ENCODE measurements around the gene MAN2B2. TPM values are rescaled to one million over a fixed set of nuclear protein-coding genes. Genes with fewer than 3 reads are reported as not detected.

MAN2B2 gene
- total RNA-seq, 1 donor from 2014 or later = 17.7 TPM

GRCh38 chr4:6608758-6609414 is 33.9 kb downstream of the MAN2B2 start:
- peak; percentile 75 for ATAC-seq

GRCh38 chr4:6609415-6610079 is 34.6 kb downstream of the MAN2B2 start:
- no peak for DNase-seq
- intact Hi-C loops (cut with micrococcal nuclease) = no loop called here
- peak; percentile 11 for ATAC-seq

More at GRCh38 chr4:6608758-6609414, 33.9 kb downstream of the MAN2B2 start:
- peak; percentile 44 for DNase-seq
- intact Hi-C loops (cut with micrococcal nuclease) = no loop called here

GRCh38 chr4:6610856-6611430 is 36.0 kb downstream of the MAN2B2 start:
- intact Hi-C loops (cut with micrococcal nuclease) = no loop called here
- DNase-seq = no peak
- ATAC-seq = no peak

- DNase-seq = no peak
- intact Hi-C loops (cut with micrococcal nuclease) = no loop called here
- no peak for ATAC-seq
Observed at GRCh38 chr4:6612961-6613675, 38.1 kb downstream of the MAN2B2 start.

GRCh38 chr4:6613676-6614651 is 39.0 kb downstream of the MAN2B2 start:
- DNase-seq (no peak), ATAC-seq (no peak)
- intact Hi-C loops (cut with micrococcal nuclease) = no loop called here

- ATAC-seq (no peak), DNase-seq (no peak)
- intact Hi-C loops (cut with micrococcal nuclease) = no loop called here
Observed at GRCh38 chr4:6614701-6615230, 39.8 kb downstream of the MAN2B2 start.

GRCh38 chr4:6616087-6616995 is 41.4 kb downstream of the MAN2B2 start:
- DNase-seq (no peak), ATAC-seq (no peak)
- intact Hi-C loops (cut with micrococcal nuclease) = no loop called here

- ATAC-seq (no peak), DNase-seq (no peak)
- intact Hi-C loops (cut with micrococcal nuclease) = no loop called here
Observed at GRCh38 chr4:6617246-6617645, 42.3 kb downstream of the MAN2B2 start.

GRCh38 chr4:6618386-6619115 is 43.6 kb downstream of the MAN2B2 start:
- no peak for DNase-seq
- ATAC-seq = no peak
- intact Hi-C loops (cut with micrococcal nuclease) = no loop called here

GRCh38 chr4:6619116-6619465 is 44.1 kb downstream of the MAN2B2 start:
- intact Hi-C loops (cut with micrococcal nuclease) = no loop called here

GRCh38 chr4:6619466-6620255 is 44.7 kb downstream of the MAN2B2 start:
- DNase-seq = no peak
- intact Hi-C loops (cut with micrococcal nuclease) = no loop called here
- ATAC-seq = no peak

More at GRCh38 chr4:6619116-6619465, 44.1 kb downstream of the MAN2B2 start:
- DNase-seq (no peak), ATAC-seq (no peak)

GRCh38 chr4:6620296-6620695 is 45.3 kb downstream of the MAN2B2 start:
- DNase-seq (no peak), ATAC-seq (no peak)
- intact Hi-C loops (cut with micrococcal nuclease) = no loop called here

GRCh38 chr4:6620891-6621555 is 46.0 kb downstream of the MAN2B2 start:
- intact Hi-C loops (cut with micrococcal nuclease) = no loop called here
- ATAC-seq = no peak
- no peak for DNase-seq

GRCh38 chr4:6621556-6621927 is 46.6 kb downstream of the MAN2B2 start:
- DNase-seq (no peak), ATAC-seq (no peak)
- intact Hi-C loops (cut with micrococcal nuclease) = no loop called here

GRCh38 chr4:6622744-6623143 is 47.8 kb downstream of the MAN2B2 start:
- DNase-seq = no peak
- intact Hi-C loops (cut with micrococcal nuclease) = no loop called here
- ATAC-seq = no peak

GRCh38 chr4:6625256-6625655 is 50.3 kb downstream of the MAN2B2 start:
- ATAC-seq = no peak
- DNase-seq = no peak
- intact Hi-C loops (cut with micrococcal nuclease) = no loop called here
